Large intestine (tissue), 12 donors: Measurements from ENCODE around the gene VEGFB. TPM values are rescaled to one million over a fixed set of nuclear protein-coding genes. Genes with fewer than 3 reads are reported as not detected.

ENCODE experiments used
- DNase-seq, 2 donors: peaks; one replicate each; pipeline versions ENCODE4 v3.0.0 to v3.0.0-alpha.2; 2013
- H3K27ac ChIP-seq: one replicate; pipeline ENCODE4 v1.5.1; 2013; ENCODE audit warnings: low read length
- H3K27me3 ChIP-seq: 2 replicates; pipeline ENCODE4 v1.6.1; 2013; ENCODE audit warnings: low read length; ENCODE audit not compliant: control insufficient read depth, insufficient read depth
- H3K36me3 ChIP-seq: 2 replicates; pipeline ENCODE4 v1.6.1; 2013; ENCODE audit warnings: low read length; ENCODE audit not compliant: control insufficient read depth, insufficient read depth
- H3K4me1 ChIP-seq: one replicate; pipeline ENCODE4 v1.6.1; 2013; ENCODE audit warnings: low read length; ENCODE audit not compliant: control insufficient read depth, insufficient read depth
- H3K4me3 ChIP-seq: one replicate; pipeline ENCODE4 v1.5.1; 2013; ENCODE audit warnings: low read length
- H3K9me3 ChIP-seq: one replicate; pipeline ENCODE4 v1.6.1; 2013; ENCODE audit warnings: mild to moderate bottlenecking, low read depth, low read length, moderate library complexity; ENCODE audit not compliant: control insufficient read depth
- WGBS: methylation state at CpG from one replicate; pipeline ENCODE4 v1.1.5; 2013; ENCODE audit warnings: low lambda C conversion rate; ENCODE audit not compliant: insufficient coverage; 5-methylcytosine and 5-hydroxymethylcytosine counted together
- long read RNA-seq, 11 donors: transcript quantifications; one replicate each; lab custom pipeline, GENCODE V29; 2026
- polyA plus RNA-seq: library from polyadenylated mRNA; unstranded; fragments of 120-200 nt; gene quantifications from one replicate; pipeline ENCODE4 v1.2.1, GENCODE V29; 2013

VEGFB gene, protein sequence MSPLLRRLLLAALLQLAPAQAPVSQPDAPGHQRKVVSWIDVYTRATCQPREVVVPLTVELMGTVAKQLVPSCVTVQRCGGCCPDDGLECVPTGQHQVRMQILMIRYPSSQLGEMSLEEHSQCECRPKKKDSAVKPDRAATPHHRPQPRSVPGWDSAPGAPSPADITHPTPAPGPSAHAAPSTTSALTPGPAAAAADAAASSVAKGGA
- 105 TPM for polyA plus RNA-seq
- long read RNA-seq, donor 1, transcript VEGFB-202 (7 exons, 979 nt) = minor isoform, 5 of 93 reads
- long read RNA-seq, donor 1, transcript VEGFB-201 (7 exons, 1,380 nt) = major isoform, 15 of 93 reads
- long read RNA-seq, donor 1, partial matches to known transcripts = 0 of 93 reads
- long read RNA-seq, donor 1, other reads (novel, unspliced or antisense) = 72 of 93 reads
- long read RNA-seq, donor 2, transcript VEGFB-201 (7 exons, 1,380 nt) = major isoform, 33 of 68 reads
- long read RNA-seq, donor 2, transcript VEGFB-202 (7 exons, 979 nt) = minor isoform, 18 of 68 reads
- long read RNA-seq, donor 2, partial matches to known transcripts = 17 of 68 reads
- long read RNA-seq, donor 2, other reads (novel, unspliced or antisense) = 0 of 68 reads
- long read RNA-seq, donor 3 = 0 reads
- long read RNA-seq, donor 4, transcript VEGFB-201 (7 exons, 1,380 nt) = major isoform, 5 of 6 reads
- long read RNA-seq, donor 4, partial matches to known transcripts = 0 of 6 reads
- long read RNA-seq, donor 4, other reads (novel, unspliced or antisense) = 0 of 6 reads
- long read RNA-seq, donor 5, transcript VEGFB-201 (7 exons, 1,380 nt) = major isoform, 15 of 20 reads
- long read RNA-seq, donor 5, partial matches to known transcripts = 0 of 20 reads
- long read RNA-seq, donor 5, other reads (novel, unspliced or antisense) = 0 of 20 reads
- long read RNA-seq, donor 6, transcript VEGFB-201 (7 exons, 1,380 nt) = major isoform, 37 of 77 reads
- long read RNA-seq, donor 6, transcript VEGFB-202 (7 exons, 979 nt) = minor isoform, 13 of 77 reads
- long read RNA-seq, donor 6, partial matches to known transcripts = 27 of 77 reads
- long read RNA-seq, donor 6, other reads (novel, unspliced or antisense) = 0 of 77 reads
- long read RNA-seq, donor 7, transcript VEGFB-201 (7 exons, 1,380 nt) = major isoform, 14 of 26 reads
- long read RNA-seq, donor 7, transcript VEGFB-202 (7 exons, 979 nt) = minor isoform, 5 of 26 reads
- long read RNA-seq, donor 7, partial matches to known transcripts = 6 of 26 reads
- long read RNA-seq, donor 7, other reads (novel, unspliced or antisense) = 0 of 26 reads
- long read RNA-seq, donor 8, transcript VEGFB-201 (7 exons, 1,380 nt) = major isoform, 27 of 52 reads
- long read RNA-seq, donor 8, transcript VEGFB-202 (7 exons, 979 nt) = minor isoform, 12 of 52 reads
- long read RNA-seq, donor 8, partial matches to known transcripts = 13 of 52 reads
- long read RNA-seq, donor 8, other reads (novel, unspliced or antisense) = 0 of 52 reads
- long read RNA-seq, donor 9, transcript VEGFB-202 (7 exons, 979 nt) = minor isoform, 12 of 45 reads
- long read RNA-seq, donor 9, transcript VEGFB-201 (7 exons, 1,380 nt) = major isoform, 20 of 45 reads
- long read RNA-seq, donor 9, partial matches to known transcripts = 13 of 45 reads
- long read RNA-seq, donor 9, other reads (novel, unspliced or antisense) = 0 of 45 reads
- long read RNA-seq, donor 10, transcript VEGFB-201 (7 exons, 1,380 nt) = major isoform, 22 of 56 reads
- long read RNA-seq, donor 10, transcript VEGFB-202 (7 exons, 979 nt) = minor isoform, 20 of 56 reads
- long read RNA-seq, donor 10, partial matches to known transcripts = 14 of 56 reads
- long read RNA-seq, donor 10, other reads (novel, unspliced or antisense) = 0 of 56 reads
- long read RNA-seq, donor 11, transcript VEGFB-201 (7 exons, 1,380 nt) = major isoform, 20 of 37 reads
- long read RNA-seq, donor 11, transcript VEGFB-202 (7 exons, 979 nt) = minor isoform, 16 of 37 reads
- long read RNA-seq, donor 11, partial matches to known transcripts = 0 of 37 reads
- long read RNA-seq, donor 11, other reads (novel, unspliced or antisense) = 0 of 37 reads

- H3K36me3 ChIP-seq = peaks cover 17% of the 10 kb centered on the region
- H3K4me1 ChIP-seq = peaks cover 51% of the 10 kb centered on the region
- no peaks in the 10 kb centered on the region for H3K27me3 ChIP-seq
- peak within 1 kb of the TSS; percentile 71 for H3K4me3 ChIP-seq
- peak; percentile 50 to 75 for DNase-seq
- WGBS = no CpG with 5 or more reads among the region's 62 CpGs
- H3K27ac ChIP-seq = peak within 1 kb of the TSS; percentile 23
- H3K9me3 ChIP-seq = no peaks in the 10 kb centered on the region
These were observed at the start of gene VEGFB for GRCh38 chr11:64233913-64234586. Gene VEGFB, plus strand, starts transcription at chr11:64234584. Its CDS starts 250 bp downstream, at chr11:64234834.

DNA sequence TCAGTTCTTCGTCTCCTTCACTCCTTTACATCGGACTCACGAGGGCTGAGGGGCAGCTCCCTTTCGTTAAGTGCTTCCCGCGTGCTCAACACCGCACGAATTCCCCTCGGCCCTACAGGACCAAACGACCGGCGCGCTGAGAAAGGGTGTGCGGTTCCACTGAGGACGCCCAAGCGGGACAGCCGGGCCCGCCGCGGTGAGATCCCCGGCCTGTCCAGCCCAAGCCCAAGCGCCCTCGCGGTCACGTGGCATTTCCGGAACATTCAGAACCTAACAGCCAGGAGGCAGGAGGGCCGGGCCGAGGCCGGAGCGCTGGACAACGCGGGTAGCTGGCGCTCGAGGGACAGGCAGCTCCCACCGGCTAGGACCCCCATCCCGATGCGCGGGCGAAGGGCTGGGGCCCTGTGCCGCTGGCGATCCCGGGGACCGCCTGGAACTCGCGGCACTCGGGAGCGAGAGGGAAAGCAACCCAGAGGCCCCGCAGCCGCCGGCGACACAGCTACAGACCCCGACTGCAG, 49.1 kb upstream of the VEGFB start:
- H3K9me3 ChIP-seq = no peaks in the 10 kb centered on the region
- H3K27me3 ChIP-seq = no peaks in the 10 kb centered on the region
- no CpG with 5 or more reads among the region's 52 CpGs for WGBS
- peak in 1 of 2 donors; percentile 71 for DNase-seq
- peaks cover 29% of the 10 kb centered on the region for H3K4me1 ChIP-seq
- peaks cover 4% of the 10 kb centered on the region for H3K36me3 ChIP-seq
- peak overlapping the region; percentile 98 for H3K27ac ChIP-seq
- peak overlapping the region; percentile 71 for H3K4me3 ChIP-seq

- peak within 1 kb of the TSS; percentile 71 for H3K4me3 ChIP-seq
- H3K36me3 ChIP-seq = peaks cover 4% of the 10 kb centered on the region
- H3K27me3 ChIP-seq = no peaks in the 10 kb centered on the region
- H3K9me3 ChIP-seq = no peaks in the 10 kb centered on the region
- DNase-seq = peak; percentile 100
- H3K4me1 ChIP-seq = peaks cover 27% of the 10 kb centered on the region
- peak within 1 kb of the TSS; percentile 98 for H3K27ac ChIP-seq
- WGBS = no CpG with 5 or more reads among the region's 74 CpGs
These were observed 48.5 kb upstream of the VEGFB start, which contains the start of gene STIP1 for GRCh38 chr11:64185693-64186491. Gene STIP1, plus strand, starts transcription at chr11:64186171. Its CDS starts 91 bp downstream, at chr11:64186262.

GRCh38 chr11:64186492-64187165, 47.8 kb upstream of the VEGFB start:
- H3K4me1 ChIP-seq = peaks cover 19% of the 10 kb centered on the region
- WGBS = no CpG with 5 or more reads among the region's 48 CpGs
- H3K9me3 ChIP-seq = no peaks in the 10 kb centered on the region
- peak in 1 of 2 donors; percentile 56 for DNase-seq
- no peak overlapping the region for H3K27ac ChIP-seq
- no peak overlapping the region for H3K4me3 ChIP-seq
- H3K27me3 ChIP-seq = no peaks in the 10 kb centered on the region
- peaks cover 4% of the 10 kb centered on the region for H3K36me3 ChIP-seq

GRCh38 chr11:64192434-64192833, 42.0 kb upstream of the VEGFB start:
- WGBS = no CpG with 5 or more reads among the region's 5 CpGs
- H3K36me3 ChIP-seq = peaks cover 54% of the 10 kb centered on the region
- no peaks in the 10 kb centered on the region for H3K27me3 ChIP-seq
- no peak overlapping the region for H3K27ac ChIP-seq
- H3K9me3 ChIP-seq = no peaks in the 10 kb centered on the region
- DNase-seq = no peak
- H3K4me3 ChIP-seq = no peak overlapping the region
- H3K4me1 ChIP-seq = no peaks in the 10 kb centered on the region

DNA sequence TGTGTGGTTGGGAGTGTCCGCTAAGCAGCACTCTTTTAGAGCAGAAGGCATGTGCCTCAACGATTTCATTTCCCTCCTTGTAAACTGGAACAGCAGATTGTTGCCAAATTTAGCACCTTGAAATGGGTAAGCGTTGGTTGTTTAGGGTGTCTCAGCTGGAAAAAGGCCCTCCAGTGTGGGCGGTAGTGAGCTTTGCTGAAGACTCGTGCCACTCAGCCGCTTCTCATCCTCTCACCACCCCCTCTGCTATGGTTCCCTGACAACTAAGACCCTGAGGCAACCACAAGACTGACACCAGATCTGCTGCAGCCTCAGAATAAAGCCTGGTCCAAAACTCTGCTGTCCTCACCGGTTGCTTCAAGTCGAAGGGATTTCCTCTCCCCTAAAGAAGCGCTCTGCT, 37.8 kb upstream of the VEGFB start:
- H3K36me3 ChIP-seq = peaks cover 85% of the 10 kb centered on the region

DNA sequence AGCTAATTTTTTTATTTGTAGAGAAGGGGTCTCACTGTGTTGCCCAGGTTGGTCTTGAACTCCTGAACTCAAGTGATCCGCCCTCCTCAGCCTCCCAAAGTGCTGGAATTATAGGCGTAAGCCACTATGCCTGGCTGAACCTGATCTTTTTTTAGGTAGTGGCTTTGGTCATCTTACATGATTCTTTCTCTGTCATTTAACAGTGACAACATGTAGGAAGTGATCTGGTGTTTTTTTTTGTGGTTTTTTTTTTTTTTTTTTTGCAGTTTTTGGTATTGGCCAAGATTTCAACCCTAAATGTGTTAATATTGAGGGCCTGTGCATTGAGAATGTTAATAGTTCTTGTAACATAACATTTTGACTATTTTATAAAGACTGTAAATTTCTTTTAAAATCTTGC, 35.9 kb upstream of the VEGFB start:
- no peak overlapping the region for H3K4me3 ChIP-seq
- peaks cover 91% of the 10 kb centered on the region for H3K36me3 ChIP-seq
- no CpG with 5 or more reads among the region's 2 CpGs for WGBS
- DNase-seq = no peak
- H3K27me3 ChIP-seq = no peaks in the 10 kb centered on the region
- H3K9me3 ChIP-seq = no peaks in the 10 kb centered on the region
- H3K4me1 ChIP-seq = no peaks in the 10 kb centered on the region
- no peak overlapping the region for H3K27ac ChIP-seq

More for the DNA sequence above, 37.8 kb upstream of the VEGFB start:
- Histone ChIP-seq H3K27ac (no peak overlapping the region), H3K9me3 (no peaks in the 10 kb centered on the region), H3K27me3 (no peaks in the 10 kb centered on the region), H3K4me1 (no peaks in the 10 kb centered on the region), H3K4me3 (no peak overlapping the region)
- WGBS = no CpG with 5 or more reads among the region's 9 CpGs
- no peak for DNase-seq

- Histone ChIP-seq H3K27me3 (no peaks in the 10 kb centered on the region), H3K27ac (no peak overlapping the region), H3K4me1 (peaks cover 11% of the 10 kb centered on the region), H3K4me3 (no peak overlapping the region), H3K36me3 (peaks cover 80% of the 10 kb centered on the region), H3K9me3 (no peaks in the 10 kb centered on the region)
- WGBS = no CpG with 5 or more reads among the region's 3 CpGs
- DNase-seq = no peak
These were observed 32.8 kb upstream of the VEGFB start for GRCh38 chr11:64201543-64201942.
